Stimulated activated naive CD4-positive, alpha-beta T cell (primary cell): ENCODE measurements around the gene TRIM14.

Experiments used
- DNase-seq, 6 experiments: peaks; one replicate each; lab custom pipeline; 2025; lab: John Stamatoyannopoulos, UW

Gene TRIM14

DNA sequence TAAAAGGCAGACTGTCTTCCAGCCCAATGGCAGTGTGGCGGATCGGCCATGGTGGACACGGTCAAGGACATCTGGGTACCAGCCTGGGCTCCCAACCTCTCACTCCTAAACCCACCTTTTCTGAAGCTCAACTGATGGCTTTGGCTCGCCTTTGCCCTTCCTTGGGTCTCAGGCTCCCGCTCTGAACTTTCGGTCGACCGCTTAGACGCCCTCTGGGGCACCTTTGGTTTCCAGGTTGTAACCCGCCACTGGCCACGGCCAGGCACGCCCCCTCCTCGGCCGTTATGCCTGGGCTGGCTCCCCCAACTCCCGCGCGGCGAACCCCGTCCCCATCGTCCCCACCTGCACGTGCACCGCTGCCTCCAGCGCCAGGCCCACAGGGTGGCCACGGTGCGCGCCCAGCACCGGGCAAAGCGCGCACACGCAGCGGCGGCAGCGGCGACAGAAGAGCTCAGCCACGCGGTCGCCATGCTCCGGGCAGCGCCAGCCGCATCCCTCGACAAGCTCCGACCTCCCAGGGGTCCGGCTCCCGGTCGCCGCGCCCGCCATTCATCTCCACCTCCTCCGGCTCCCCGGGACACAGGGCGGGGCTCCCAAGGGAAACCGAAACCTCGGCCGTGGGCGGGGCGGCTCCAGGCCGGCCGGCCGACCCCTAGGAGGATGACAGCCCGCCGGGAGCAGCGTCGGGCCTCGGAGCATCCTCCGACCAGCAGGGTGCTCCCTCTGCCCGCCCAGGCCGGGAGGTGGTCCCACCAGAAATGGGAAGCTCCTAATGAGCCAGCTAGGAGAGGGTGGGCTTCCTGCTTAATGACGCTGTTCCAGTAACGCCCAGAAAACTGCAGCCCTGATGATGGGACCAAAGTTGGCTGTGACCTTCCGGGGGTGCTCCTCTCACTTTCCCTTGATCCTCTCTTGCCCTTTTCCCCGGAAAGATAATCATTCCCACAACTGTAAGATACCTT is at the start of gene TRIM14:
TRIM14 (minus strand) TSS at position 583 of the 962 bp plus-strand sequence; CDS start at position 549, 34 bp downstream.
- DNase-seq = peak; percentile 15 to 52 (median 44)

- DNase-seq = no peak
These were observed 49.2 kb upstream of the TRIM14 start for GRCh38 chr9:98168153-98168780.

- DNase-seq = no peak
These were observed 45.9 kb upstream of the TRIM14 start for GRCh38 chr9:98164912-98165311.

GRCh38 chr9:98162613-98163012 is 43.6 kb upstream of the TRIM14 start:
- DNase-seq = no peak

DNA sequence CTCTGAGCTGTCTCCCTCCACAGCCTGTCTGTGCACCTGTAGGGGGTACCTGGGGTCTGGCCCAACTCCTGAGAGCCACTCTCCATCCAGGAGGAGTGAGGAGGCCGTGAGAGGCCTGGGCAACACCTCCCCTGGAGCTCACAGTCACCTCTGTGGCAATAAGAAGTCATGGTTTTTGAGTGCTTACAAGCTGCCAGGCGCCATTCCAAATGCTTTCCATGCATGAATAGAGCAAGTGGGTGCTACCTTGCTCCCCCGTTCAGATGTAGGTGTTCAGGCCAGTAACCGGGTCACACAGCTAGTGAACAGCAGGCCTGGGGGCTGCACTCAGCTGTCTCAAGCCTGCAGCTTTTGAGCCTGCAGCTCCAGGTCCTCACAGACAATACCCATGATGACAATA is 42.8 kb upstream of the TRIM14 start:
- DNase-seq = no peak

- no peak for DNase-seq
These were observed 40.8 kb upstream of the TRIM14 start for GRCh38 chr9:98159790-98160189.

GRCh38 chr9:98159301-98159700 is 40.3 kb upstream of the TRIM14 start:
- DNase-seq = no peak

GRCh38 chr9:98158071-98158831 is 39.2 kb upstream of the TRIM14 start:
- no peak for DNase-seq

DNA sequence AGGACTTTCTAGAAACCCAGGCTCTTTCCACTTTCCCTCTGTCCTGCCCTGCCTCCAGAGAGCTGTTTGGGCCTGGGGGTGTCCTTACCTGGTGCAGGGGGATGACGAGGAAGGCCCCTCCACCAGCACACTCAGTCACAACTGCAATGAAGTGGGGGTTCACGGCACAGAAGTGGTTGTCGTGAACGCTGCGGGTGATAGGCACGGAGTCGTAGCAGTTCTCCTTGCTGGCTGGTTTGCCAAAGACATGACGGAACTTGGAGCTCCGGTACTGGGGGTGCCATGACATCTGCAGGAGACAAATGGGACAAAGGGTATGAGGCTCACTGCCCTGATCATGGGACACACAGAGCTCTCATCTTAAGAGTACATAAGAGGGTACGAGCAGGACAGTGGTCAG is 38.4 kb upstream of the TRIM14 start:
- no peak for DNase-seq

GRCh38 chr9:98154678-98155077 is 35.7 kb upstream of the TRIM14 start:
- no peak for DNase-seq

DNA sequence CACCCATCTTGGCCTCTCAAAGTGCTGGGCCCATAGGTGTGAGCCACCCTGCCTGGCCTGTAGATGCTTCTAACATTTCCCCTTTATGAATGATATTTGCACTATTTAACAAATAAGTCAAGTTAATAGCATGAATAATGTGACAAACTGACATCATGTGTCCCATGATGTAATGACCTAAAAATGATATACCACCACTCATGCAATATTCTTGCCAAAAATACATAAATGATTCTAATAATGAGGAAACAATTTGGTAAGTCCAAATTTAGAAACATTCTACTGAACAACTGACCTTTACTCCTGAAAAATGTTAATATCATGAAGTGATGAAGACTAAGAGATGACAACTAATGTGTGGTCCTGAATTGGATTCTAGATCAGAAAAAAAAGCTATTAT is 33.5 kb upstream of the TRIM14 start:
- no peak for DNase-seq

- no peak for DNase-seq
These were observed 31.7 kb upstream of the TRIM14 start for GRCh38 chr9:98150721-98151120.

DNA sequence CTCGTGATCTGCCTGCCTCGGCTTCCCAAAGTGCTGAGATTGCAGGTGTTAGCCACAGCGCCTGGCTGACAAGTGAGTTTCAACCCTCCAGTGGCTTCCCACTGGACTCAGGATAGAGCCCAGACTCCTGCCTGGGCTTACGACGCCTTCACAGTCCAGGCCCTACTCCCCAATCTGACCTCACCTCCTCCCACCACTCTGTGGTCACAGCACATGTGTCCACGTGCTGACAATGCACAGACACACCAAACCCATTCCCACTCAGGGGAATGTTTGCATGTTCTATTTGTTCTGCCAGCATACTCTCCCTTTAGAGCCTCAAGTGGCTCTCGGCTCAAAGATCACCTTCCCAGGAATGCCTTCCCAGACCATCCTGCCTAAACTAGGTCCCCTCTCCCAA is 31.1 kb upstream of the TRIM14 start:
- DNase-seq = no peak

- DNase-seq = no peak
These were observed 30.4 kb upstream of the TRIM14 start for GRCh38 chr9:98149422-98149821.

- DNase-seq = no peak
These were observed 29.5 kb upstream of the TRIM14 start for GRCh38 chr9:98148486-98148885.

DNA sequence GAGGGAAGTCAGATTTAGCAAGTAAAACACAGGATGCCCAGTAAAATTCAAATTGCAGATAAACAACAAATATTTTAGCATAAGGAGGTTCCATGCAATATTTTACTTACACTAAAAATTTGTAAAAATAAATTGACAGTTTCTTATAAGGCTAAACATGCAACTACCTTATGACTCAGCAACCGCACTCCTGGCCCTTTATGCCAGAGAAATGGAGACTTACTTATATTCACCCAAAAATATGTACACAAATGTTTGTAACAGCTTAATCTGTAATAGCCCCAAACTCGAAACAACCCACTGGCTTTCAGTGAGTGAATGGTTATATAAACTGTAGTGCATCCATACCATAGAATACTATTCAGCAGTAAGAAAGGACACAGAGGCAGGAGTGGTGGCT is 28.6 kb upstream of the TRIM14 start:
- no peak for DNase-seq

GRCh38 chr9:98146101-98146991 is 27.3 kb upstream of the TRIM14 start:
- no peak for DNase-seq

GRCh38 chr9:98144631-98145030 is 25.6 kb upstream of the TRIM14 start:
- DNase-seq = no peak

GRCh38 chr9:98144076-98144475 is 25.1 kb upstream of the TRIM14 start:
- DNase-seq = no peak

DNA sequence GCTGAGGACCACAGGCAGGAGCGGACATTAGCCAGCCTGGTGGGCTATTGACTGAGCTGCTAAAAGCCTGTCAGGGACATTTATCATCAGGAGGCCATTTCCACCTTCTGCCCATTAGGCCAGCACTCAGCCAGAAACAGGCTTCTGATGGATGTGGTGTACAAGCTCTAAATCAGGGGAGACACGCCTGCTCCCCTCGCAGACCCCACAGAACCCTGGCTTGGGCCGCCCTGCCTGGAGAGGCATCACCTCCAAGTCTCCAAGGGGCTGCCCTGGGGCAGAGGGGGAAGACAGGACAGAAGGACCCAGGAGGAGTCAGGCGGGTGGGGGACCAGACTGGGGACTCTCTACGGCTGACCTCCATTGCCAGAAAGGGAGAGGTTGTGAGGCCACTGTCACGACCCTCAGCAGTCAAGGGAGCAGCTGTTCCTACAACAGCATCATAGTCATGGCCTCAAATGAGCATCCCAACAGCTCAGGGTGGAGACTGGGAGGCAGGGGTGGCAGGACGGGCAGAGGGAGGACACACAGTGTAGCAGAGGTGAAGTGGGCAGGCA is 24.0 kb upstream of the TRIM14 start:
- DNase-seq = no peak
